GM21515 (cell line): Measurements from ENCODE around the gene MLN.

Source experiments
- ATAC-seq: cut with Tn5 transposase; IDR thresholded peaks from one replicate; pipeline ENCODE4 v1.9.1; 2021; ENCODE audit not compliant: unreplicated experiment

MLN gene

GRCh38 chr6:33816911-33817310 lies 13.1 kb upstream of the MLN start:
- no peak for ATAC-seq

- no peak for ATAC-seq
These were observed 12.1 kb upstream of the MLN start for GRCh38 chr6:33815854-33816253.

- no peak for ATAC-seq
These were observed 10.5 kb upstream of the MLN start for GRCh38 chr6:33813990-33814985.

DNA sequence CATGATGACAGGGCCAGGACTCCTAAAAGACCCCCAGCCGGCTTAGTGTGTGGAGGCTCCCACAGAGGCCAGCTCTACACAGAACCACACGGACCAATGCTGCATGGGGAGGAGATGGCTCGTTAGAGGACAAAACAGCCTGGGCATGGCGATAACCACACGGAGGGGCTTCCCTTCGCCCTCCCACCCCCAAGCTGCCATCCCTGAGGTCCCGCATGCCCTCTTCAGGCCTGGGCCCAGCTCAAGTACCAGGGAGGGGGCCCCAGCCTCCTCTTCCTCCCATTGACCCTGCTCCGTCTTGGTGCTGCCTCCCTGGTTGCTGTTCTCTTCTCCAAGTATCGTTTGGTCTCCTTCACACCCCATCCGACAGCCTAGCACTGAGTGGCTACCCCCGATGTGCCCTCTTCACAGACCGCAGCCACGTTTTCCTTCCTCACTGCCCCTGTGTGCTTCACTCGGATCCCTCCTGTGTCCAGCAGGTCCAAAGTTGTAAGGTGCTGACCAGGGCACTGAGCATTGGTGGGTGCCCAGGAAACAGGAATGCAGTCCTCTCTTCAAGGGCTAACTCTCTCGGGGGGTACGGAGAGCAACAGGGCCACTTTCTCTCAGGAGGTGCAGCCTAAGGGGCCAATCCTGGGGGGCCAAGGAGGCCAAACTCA lies 9.6 kb upstream of the MLN start:
- no peak for ATAC-seq

DNA sequence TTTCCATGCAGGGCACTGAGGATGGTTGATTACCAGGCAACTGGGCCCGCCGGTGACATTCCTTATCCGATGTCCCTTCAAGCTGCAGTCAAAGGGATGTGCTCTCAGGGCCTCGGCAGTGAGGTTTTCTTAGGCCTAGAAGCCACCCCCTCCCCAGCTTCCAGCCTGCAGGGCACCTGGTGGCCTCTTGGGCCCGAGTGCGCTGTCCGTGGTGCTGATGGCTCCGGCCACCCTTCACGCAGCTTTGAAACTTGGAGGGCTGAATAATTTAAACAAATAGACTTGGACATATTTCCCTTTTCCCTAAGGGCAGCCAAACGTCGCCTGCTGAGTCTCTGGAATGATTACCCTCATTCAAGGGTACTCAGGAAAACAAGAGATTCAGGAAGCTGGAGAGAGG lies 8.9 kb upstream of the MLN start:
- no peak for ATAC-seq

- ATAC-seq, result no peak
These were observed 5.8 kb upstream of the MLN start for GRCh38 chr6:33809594-33809993.

GRCh38 chr6:33808641-33809180 lies 4.9 kb upstream of the MLN start:
- no peak for ATAC-seq

- no peak for ATAC-seq
These were observed 3.8 kb upstream of the MLN start for GRCh38 chr6:33807606-33808005.

GRCh38 chr6:33806841-33807240 lies 3.0 kb upstream of the MLN start:
- no peak for ATAC-seq

GRCh38 chr6:33802186-33802958 lies 1.4 kb downstream of the MLN start:
- no peak for ATAC-seq

DNA sequence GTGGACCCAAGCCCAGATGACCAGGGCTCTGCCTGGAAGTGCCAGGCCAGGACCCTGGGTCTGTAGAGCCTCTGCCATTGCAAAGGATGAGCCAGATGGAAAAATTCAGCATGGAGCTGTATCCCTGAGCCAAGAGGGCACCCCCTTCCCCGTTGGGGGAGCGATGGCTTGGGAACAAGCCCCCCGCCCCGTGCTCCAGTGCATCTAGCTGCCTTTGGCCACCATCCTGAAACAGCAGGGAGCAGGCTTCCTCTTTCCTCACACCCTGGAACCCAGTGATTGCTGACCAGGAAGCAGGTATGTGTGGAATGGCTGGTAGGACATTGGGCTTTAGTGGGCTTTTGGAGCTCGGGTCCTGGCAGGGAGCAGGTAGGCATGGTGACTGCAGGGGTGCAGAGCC lies 2.2 kb downstream of the MLN start:
- ATAC-seq, result no peak

- ATAC-seq, result no peak
These were observed 3.4 kb downstream of the MLN start for GRCh38 chr6:33800248-33800969.

DNA sequence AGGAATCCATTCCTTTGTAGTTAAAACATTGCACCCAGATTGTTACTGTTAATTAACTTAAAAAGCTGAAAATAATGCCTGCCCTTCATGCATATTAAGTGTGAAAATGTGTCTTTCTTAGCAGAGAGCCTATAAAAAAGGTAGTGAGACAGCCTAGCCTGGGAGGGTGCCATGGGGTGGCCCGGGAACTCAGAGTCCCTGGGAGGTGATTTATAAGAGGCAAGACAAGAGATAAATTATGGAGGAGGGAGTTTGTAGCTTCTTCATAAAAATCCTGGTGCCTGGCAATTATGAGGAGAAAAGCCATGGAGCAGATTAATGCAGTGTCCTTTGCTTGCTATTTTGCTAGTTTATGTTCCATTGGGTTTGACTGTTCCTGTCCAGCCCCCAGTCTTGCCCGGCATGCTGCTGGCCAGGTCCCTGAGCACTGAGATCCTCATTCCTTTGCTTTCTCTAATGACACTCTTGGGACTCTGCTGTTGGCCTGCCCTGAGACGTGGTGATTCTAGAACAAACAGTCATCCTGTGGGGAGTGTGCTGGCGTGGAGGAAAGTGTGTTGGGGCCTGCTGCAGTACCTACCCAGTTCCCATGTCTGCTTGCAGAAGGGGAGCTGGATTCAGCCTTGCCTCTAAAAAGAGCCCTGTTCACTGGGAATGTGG lies 4.2 kb downstream of the MLN start:
- no peak for ATAC-seq

GRCh38 chr6:33798343-33798848 lies 5.4 kb downstream of the MLN start:
- no peak for ATAC-seq

- ATAC-seq, result no peak
These were observed 6.0 kb downstream of the MLN start for GRCh38 chr6:33797626-33798342.

DNA sequence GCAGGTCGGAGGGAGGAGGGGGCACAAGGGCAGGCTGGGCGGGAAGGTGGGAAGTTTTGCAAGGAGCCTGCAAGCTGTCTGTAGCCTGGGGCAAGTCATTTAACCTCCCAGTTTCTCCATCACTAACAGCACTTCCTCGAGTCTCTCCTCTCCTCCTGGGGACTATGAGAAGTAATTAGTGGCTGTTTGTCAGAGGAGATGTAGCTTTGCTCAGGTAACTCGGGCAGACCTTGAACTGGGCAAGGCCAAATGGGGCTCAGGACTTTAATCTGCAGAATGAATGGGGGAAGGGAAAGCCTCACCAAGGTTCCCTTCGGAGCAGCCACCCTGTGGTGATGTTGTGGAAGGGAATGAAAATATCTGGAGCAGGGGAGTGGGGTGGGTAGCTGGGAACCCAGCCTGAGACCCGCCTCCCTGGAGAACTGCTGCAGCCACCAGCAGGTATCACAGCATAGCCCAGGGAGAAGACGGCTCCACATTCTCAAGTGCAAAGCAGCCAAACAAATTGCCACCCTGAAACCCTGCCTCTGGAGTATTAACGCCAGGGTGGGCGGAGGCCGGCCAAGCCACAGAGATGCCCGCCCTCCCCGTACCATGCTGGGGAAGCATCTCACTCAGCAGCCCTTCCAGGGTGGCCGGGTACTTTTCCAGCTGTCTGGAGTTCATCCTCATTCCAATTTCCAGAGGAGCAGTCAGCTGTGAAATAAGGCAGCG lies 8.7 kb downstream of the MLN start:
- ATAC-seq, result no peak

DNA sequence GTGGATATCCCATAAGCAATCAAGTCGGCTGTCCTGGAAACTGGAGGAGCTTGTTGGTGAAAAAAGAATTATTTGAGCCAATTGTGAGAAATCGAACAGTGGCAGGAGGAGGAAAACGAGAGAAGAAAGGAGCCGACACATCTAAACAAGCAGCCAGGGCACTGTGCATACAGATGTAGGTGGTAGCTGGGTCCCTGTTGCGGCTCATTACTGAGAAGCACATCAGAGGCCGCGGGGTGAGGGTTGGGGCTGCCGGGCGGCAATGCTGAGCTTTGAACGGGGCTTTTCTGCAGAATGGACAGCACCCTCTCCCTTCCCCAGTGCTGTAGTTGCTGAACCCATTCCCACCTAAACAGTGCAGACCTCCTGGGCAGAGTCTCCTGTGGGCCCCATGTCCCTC lies 10.8 kb downstream of the MLN start:
- no peak for ATAC-seq

DNA sequence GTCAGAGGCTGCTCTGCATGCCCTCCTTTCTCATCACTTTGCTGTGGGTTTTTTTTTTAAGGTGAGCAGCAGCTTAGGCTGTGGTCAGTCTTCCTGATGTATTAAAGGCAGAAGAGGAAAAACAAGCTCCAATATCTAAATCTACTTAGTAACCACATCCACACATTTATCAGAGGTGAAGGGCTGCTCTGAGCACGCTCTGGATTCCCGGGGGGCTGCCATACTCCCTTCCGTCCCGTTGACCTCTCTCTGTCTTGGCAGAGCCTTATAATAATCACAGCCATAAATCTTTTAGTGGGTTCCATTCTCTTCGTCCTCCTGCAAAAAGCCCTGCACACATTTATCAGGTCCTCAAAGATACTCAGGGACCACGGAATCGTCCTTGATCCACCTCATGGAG lies 12.2 kb downstream of the MLN start:
- ATAC-seq, result no peak

DNA sequence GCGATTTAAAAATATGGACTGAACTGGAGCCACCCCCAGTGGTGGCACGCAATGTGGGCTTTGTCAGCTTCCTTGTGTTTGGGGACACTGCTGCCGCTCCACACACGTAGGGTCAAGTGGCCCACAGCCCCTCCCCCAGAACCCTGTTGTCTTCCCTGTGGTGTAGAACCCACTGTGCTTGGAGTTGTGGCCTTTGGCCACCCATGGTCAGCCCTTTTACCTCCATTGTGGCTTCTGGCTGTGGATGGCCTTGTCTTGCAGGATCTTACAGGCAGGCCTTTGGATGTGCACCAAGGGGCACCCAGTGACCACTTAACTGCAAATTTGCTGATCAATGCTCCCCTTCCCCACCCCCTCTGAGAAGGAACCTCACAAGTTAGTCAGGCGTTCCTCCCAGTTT lies 12.9 kb downstream of the MLN start:
- no peak for ATAC-seq
